Epidermal melanocyte (primary cell): ENCODE data around the gene CHST4.
"Not testable (repeated sequence)": the region's sequence is repeated elsewhere in the genome, so short reads cannot be mapped to it uniquely, and the experiment has no call there.

Experiments used
- DNase-seq: peaks from one replicate; pipeline ENCODE4 v3.0.0; 2011; ENCODE audit warnings: low spot score; ENCODE audit not compliant: insufficient read length

Gene CHST4

DNA sequence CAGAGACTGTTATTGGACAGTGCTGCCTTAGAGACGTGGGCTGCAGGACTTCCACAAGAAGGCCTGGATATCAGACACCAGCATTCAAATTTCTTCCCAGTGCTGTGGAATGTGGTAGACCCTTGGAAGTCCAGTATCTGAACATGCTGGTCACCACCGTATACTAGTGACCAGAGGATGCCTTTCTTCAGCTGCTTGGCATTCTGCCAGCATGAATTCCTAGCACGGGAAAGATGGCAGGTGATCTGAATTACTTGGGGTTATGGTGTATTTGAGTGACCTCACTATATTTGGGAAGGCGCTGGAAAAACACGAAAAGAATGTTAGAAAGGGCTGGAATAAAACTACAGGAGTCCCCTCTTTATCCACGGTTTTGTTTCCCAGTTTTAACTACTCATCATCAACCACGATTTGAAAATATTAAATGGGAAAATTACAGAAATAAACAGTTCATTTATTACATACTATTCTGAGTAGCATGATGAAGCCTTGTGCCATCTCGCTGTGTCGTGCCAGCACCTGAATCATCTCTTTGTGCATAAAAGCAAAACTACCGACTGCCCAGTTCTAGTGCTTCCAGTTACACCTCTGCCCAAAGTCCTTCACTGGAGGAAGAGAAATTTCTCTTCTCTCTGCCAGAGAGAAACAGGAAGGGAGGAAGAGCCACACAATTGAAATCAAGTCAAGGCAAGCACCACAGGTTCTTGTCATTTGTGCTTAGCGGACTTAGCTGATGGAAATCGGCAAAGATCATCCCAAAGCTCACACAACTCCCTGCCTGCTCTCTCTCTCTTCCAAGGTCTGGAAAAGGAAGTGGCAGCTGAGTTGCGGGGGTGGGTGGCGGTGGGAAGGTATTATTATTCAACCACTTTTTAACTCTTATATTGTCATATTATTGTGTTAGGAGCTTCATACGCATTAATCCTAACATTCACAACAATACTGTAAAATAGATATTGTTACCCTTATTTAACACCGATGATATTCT is 1.4 kb upstream of the CHST4 start:
- DNase-seq, result no peak

DNA sequence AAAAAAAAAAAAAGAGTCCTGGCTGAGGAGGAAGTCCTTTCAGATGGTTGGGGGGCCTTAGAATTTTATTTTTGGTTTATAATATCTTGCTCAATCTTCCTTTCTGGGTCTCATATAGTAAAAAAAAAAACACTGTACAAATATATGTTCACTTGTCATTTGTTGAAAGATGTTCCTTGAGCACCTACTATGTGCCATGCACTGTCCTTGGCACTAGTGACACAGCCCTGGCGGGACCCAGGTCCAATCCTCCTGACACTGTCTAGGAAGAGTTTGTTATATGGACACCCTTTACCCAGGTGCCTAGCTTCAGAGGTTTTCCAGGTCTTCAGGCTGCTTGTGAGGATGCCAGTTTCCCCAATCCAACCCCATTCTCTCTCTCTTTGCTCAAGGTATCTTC is 2.0 kb downstream of the CHST4 start:
- no peak for DNase-seq

DNA sequence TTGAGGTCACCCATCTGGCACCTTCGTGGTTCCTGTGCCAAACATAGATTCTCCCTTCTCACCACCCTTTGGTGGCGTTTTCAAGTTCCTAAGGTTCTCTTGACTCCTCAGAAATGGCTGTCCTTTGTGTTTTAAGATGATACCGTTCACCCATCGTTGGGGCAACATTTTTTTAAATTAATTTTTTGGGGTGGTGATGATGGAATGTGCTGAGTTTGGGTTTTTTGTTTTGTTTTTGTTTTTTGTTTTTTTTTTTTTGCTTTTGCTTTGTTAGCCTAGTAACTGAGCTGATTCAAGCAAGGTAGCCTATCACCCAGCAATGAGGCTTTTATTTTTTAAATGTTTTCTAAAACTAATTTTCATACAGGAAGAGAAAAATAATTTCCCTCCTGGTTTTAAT is 2.6 kb downstream of the CHST4 start:
- no peak for DNase-seq

DNA sequence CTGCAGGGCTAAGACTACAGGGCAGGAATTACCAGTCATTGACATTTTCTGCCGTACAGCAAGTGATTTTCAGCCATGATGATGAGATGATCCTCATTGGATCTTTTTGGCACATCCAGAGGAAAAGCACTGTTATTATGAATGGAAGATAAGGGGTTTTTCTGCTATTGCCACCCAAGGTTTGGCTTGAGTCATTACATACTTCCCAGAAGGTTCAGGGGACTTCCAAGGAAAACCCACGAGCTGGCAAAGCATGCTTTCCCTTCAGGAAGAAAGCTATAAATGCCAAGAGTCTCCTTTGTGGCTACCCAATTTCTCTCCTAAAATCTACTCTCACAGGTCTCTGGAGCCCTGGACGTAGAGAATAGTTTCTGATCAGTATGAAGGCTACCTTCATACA is 6.1 kb downstream of the CHST4 start:
- DNase-seq, result no peak

DNA sequence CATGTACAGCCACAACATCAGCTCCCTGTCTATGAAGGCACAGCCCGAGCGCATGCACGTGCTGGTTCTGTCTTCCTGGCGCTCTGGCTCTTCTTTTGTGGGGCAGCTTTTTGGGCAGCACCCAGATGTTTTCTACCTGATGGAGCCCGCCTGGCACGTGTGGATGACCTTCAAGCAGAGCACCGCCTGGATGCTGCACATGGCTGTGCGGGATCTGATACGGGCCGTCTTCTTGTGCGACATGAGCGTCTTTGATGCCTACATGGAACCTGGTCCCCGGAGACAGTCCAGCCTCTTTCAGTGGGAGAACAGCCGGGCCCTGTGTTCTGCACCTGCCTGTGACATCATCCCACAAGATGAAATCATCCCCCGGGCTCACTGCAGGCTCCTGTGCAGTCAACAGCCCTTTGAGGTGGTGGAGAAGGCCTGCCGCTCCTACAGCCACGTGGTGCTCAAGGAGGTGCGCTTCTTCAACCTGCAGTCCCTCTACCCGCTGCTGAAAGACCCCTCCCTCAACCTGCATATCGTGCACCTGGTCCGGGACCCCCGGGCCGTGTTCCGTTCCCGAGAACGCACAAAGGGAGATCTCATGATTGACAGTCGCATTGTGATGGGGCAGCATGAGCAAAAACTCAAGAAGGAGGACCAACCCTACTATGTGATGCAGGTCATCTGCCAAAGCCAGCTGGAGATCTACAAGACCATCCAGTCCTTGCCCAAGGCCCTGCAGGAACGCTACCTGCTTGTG is 10.7 kb downstream of the CHST4 start:
- DNase-seq, result no peak

DNA sequence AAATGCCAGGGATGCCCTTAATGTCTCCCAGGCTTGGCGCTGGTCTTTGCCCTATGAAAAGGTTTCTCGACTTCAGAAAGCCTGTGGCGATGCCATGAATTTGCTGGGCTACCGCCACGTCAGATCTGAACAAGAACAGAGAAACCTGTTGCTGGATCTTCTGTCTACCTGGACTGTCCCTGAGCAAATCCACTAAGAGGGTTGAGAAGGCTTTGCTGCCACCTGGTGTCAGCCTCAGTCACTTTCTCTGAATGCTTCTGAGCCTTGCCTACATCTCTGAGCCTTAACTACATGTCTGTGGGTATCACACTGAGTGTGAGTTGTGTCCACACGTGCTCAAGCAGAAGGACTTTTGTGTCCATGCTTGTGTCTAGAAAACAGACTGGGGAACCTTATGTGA is 11.4 kb downstream of the CHST4 start:
- DNase-seq, result no peak

DNA sequence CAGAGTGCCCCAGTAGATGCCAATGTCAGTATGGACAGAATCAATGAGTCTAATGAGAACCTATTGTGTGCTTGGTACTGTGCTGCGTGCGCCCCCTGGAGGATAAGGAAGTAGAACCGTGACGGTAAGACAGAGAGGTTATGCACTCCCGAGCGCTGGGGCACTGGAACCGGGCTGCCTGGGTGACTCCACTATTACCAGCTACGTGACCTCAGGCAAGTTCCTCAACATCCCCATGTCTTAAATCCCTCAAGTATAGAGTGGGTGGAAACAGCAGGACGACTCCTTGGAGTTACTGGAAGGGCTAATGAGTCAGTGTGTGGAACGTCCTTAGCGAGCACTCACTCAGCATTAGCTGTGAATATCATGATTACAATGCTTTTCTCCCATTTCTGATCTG is 16.2 kb downstream of the CHST4 start:
- no peak for DNase-seq

DNA sequence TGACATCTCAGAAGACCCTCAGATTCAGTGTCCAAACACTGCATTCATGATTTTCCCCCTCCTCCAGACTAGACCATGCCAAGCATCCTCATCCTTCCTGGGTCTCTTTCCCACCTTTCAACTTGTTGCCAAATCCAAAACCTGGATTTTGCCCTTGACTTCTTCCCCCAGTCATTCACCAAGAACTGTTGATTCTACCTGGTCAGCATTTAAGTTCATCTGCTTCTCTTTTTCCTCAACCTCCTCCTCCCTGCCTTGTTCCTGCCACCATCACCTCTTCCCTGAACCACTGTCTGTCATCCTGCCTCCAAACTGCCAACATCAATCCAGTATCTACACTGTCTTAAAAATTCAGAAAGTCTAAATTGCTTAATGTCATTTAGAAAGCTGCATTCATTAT is 20.9 kb downstream of the CHST4 start:
- DNase-seq, result no peak

DNA sequence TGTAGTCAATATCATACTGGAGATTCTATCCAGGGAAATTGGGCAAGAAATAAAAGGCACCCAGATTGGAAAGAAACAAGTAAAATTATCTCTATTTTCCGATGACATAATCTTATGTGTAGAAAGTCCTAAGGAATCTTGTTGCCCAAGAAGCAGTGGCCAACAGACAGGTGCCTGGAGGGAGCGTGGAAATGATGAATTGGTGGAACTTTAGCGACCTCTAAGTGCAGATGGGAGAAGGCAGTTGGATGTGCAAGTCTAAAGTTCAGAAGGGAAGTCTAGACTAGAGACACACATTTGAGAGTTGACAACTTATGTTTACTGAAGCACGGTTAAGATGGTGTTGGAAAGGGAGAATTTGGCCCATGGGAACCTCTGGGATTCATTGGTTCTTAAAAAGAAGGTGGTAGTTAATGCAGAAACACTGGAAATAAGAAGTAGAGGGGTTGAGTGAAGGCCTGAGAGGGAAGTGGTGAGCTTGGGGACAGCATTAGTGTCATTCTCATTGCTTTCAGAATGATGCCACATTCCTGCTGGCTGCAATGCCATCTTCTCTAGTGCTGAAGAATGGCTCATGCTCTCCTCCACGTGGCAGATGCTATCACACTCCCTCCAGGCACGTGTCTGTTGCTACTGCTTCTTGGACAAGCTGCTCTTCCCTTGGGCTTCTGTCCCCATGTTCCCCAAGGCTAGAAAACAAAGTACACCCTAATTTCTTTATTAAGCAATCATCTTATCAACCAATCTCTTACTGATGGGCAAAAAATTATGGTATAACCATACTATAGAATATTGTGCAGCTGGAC is 26.7 kb downstream of the CHST4 start:
- no peak for DNase-seq

DNA sequence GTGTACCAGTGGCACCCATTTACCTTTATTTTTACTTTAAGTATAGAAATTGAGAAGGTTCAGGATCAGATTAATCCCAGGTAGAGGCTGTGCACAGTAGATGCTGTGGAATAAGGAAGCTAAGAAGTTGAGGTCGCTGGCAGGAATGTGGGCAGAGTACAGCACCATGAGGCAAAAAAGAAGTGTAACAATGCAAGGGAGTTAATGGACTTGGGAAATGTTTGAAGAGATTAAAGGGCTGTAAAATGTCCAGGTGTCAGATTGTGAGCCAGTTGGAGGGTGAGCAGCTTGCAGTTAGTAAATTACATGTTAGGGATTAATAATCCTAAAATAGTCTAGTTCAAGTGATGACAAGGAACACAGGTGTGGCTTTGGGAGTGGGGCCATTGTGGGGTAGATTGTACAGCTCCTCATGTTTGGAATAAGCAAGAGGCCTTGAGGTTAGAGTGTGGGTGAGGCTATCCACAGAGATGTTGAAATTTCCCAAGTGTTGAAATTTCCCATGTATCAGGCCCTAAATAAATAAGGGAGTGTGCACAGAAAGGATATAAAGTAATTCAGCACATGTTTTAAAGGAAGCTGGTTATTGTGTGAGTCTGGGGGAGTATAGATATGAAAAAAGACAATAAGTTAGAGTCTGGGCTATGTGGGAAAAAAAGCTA is 29.1 kb downstream of the CHST4 start:
- DNase-seq, result no peak

DNA sequence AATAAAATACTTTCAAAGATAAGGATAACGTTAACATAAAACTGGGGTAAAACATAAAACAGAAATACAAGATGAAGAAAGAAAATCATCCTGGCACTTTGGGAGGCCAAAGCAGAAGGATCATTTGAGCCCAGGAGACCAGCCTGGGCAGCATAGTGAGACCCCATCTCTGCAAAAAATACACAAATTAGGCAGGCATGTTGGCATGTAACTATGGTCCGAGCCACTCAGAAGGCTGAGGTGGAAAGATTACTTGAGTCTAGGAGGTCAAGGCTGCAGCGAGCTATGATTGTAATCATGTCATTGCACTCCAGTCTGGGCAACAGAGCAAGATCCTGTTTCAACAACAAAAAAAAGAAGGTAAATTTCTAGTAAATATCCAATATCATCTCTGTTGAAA is 31.1 kb downstream of the CHST4 start:
- no peak for DNase-seq

DNA sequence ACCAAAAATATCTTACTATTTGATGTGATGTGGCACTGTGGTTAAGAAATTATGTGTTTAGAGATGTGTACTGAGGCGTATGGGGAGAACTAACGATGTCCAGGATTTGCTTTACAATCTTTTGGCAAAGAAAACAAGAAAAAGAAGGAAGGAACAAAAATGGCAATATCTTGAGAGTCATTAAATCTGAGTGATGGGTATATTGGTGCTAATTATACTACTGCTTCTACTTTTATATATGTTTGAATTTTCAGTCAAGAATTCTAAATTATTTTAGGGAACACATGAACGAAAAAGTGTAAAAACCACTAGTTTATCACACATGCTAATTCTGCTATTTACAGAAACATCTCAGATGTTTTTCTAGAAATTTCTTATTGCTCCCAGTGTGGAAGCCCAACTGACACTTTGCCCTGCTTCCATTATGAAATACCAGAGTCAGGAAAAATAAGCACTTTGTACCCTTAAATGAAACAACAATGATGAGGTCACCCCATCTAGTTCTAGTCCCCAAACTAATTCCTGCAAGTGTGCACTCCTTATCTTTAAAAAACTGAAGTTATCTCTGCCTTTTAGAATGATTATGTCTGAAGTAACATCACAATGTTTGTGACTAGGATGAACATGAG is 31.8 kb downstream of the CHST4 start:
- no peak for DNase-seq

DNA sequence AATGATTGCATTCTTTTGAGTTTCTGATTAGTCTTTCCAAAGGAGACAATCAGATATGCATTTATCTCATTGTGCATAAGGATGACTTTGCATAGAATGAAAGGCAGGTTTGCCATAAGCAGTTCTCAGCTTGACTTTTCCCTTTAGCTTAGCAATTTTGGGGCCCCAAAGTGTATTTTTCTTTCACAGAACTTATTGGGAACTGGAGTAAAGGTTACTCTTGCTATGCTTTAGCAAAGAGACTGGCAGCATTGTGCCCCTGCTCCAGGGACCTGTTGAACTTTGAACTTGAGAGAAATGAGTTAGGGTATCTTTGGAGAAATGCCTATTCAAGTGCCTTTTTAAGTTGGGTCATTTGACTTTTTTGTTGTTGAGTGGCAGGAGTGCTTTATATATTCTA is 33.6 kb downstream of the CHST4 start:
- no peak for DNase-seq

DNA sequence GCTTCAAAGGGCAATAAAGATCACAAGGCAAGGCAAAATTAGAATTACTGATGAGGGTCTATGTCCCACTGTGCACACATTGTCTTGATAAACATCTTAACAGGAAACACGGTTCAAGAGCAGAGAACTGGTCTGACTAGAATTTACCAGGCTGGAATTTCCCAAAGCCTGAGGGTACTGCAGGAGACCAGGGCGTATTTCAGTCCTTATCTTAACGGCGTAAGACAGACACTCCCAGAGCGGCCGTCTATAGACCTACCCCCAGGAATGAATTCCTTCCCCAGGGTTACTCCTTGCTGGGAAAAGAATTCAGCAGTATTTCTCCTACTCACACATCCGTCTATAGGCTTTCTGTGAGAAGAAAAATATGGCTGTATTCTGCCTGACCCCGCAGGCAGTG is 35.7 kb downstream of the CHST4 start:
- not testable (repeated sequence) for DNase-seq

DNA sequence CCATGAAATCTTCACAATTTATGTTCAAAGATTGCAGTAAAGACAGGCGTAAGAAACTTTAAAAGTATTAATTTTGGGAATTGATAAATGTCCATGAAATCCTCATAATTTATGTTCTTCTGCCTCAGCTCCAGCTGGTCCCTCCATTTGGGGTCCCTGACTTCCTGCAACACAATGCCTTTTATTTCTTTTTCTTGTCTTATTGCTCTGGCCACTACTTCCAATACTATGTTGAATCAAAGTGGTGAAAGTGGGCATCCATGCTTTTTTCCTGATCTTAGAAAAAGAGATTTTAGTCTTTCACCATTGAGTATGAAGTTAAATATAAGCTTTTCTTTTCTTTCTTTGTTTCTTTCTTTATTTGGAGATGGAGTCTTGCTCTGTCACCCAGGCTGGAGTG is 36.3 kb downstream of the CHST4 start:
- no peak for DNase-seq

DNA sequence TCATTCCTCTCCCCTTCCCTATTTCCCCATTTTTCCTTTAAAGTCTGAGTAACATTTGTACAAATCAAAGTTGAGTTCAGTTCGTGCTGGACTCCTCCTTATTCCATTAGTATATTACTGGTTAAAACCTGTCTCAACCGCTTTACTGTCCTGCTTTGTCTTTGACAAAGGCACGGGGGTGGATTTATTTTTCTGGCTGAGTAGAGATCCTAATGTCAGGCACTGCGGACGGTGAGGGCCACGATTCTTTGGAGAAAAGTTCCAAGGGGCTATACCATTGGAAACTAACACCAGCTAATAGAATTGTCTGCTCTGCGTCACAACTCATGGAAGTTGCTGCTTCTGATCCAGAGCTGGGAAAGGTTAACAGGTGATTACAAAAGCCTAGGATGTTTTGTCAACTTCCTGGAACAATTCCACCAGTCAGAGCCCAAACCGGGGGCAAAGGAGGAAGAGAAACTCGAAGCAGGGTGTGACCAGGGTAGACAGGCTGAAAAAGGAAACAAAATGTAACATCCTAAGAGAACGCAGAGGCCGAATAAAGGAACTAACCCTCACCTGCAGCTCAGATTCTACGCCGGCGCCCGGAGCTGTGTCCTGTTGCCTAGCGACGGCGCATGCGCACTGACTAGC is 38.2 kb downstream of the CHST4 start:
- DNase-seq, result no peak

DNA sequence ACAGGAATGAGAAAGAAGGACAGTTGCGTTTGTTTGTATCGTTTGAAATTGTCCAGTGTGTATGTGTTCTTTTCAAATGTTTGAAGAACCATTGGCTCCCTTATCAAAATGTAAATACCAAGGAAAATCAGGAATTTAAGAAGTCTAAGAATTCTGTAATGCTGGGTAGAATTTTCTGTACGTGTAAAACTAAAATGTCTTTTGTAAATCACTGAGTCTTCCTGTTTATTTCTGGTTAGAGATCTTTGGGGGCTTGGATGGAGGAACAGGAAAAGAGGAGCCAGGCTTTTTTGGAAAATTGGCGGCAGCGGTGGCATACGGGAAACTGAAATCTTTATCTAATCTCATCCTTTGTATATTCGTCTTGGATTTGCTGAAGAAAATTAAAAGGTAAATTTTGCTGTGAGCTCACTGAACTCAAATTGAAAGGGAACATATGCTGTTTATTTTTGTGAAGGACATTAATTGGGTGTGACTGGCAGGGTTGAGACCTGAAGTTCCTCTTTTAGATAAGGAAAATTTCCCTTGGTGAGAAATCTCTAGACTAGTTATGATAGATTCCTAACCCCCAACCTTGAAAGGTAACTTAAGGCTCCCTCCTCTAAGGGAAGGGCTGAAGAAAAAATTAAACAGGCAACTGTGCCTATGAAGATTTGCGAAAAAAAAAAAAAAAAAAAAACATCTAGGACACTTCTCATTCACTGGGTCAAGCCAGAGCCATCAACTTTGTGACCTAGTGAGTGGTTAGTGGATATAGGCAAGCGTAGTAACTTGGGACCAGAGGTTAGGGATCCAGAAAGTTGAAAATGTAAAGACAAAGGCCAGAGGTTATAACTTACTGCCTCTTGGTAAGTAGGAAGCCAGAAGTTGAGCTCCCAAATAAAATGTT is 39.8 kb downstream of the CHST4 start:
- DNase-seq, result no peak

DNA sequence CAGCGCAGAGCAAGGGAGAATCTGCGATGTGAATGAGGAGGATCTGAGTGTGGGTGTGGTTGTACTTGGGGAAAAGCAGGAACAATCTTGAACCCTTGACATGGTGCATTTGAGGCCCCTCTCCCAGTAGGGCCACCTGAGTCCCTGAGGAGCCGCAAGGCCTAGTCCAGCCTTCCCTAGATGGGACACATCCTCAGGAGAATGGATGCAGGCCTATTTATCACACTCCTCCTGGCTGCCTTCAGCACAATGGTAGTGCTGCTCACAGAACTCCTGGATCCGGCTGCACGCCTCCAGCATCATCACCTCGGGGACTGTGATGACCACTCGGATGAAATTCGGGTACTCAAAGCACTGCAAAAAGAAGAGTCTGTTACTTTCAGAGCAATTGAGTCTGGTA is 41.7 kb downstream of the CHST4 start:
- no peak for DNase-seq

DNA sequence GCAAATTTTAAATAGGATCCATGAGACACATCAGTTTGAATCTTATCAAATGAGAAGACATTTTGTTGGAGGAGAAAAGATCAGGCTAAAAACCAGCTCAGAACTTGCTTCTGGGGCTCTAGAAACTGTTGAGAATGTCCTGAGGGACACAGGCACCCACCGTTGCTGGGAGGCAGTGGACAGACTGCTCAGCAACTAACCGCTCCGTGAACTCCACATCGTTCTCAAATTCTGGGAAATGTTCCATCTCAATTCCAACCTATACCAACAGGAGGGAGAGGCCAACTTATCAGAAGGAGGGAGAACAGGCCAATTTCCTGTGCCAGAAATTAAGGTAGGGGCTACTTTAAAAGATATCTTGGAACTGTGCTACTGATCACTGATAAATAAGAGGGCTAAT is 42.3 kb downstream of the CHST4 start:
- no peak for DNase-seq
